ENCODE measurements around the gene UBE2F.
"Not testable (repeated sequence)": the region's sequence is repeated elsewhere in the genome, so short reads cannot be mapped to it uniquely, and the experiment has no call there.

The UBE2F gene

GRCh38 chr2:237981621-237982020 lies 14.8 kb downstream of the UBE2F start:
- not testable (repeated sequence) for DNase-seq

- no peak for DNase-seq
These were observed 15.4 kb downstream of the UBE2F start for GRCh38 chr2:237982039-237982725.

GRCh38 chr2:237983922-237984321 lies 17.1 kb downstream of the UBE2F start:
- no peak for DNase-seq

GRCh38 chr2:237987268-237987667 lies 20.5 kb downstream of the UBE2F start:
- DNase-seq = no peak

GRCh38 chr2:237993701-237994100 lies 26.9 kb downstream of the UBE2F start:
- no peak for DNase-seq

- DNase-seq = no peak
These were observed 28.2 kb downstream of the UBE2F start for GRCh38 chr2:237995036-237995435.

GRCh38 chr2:237996021-237996593 lies 29.3 kb downstream of the UBE2F start:
- DNase-seq = no peak

GRCh38 chr2:237997521-237997920 lies 30.7 kb downstream of the UBE2F start:
- DNase-seq = no peak

- no peak for DNase-seq
These were observed 31.7 kb downstream of the UBE2F start for GRCh38 chr2:237998530-237998929.

- no peak for DNase-seq
These were observed 36.6 kb downstream of the UBE2F start for GRCh38 chr2:238003234-238004031.

- no peak for DNase-seq
These were observed 37.4 kb downstream of the UBE2F start for GRCh38 chr2:238004077-238004830.

- no peak for DNase-seq
These were observed 38.7 kb downstream of the UBE2F start for GRCh38 chr2:238005528-238005927.

- no peak for DNase-seq
These were observed 39.7 kb downstream of the UBE2F start for GRCh38 chr2:238006510-238006909.

GRCh38 chr2:238007924-238008323 lies 41.1 kb downstream of the UBE2F start:
- DNase-seq = no peak

- DNase-seq = no peak
These were observed 42.7 kb downstream of the UBE2F start for GRCh38 chr2:238009563-238009962.

GRCh38 chr2:238010572-238010971 lies 43.8 kb downstream of the UBE2F start:
- no peak for DNase-seq

- no peak for DNase-seq
These were observed 47.0 kb downstream of the UBE2F start for GRCh38 chr2:238013806-238014205.

GRCh38 chr2:238015705-238016104 lies 48.9 kb downstream of the UBE2F start:
- DNase-seq = no peak

GRCh38 chr2:238016526-238016925 lies 49.7 kb downstream of the UBE2F start:
- DNase-seq = no peak

GRCh38 chr2:238019962-238020361 lies 53.1 kb downstream of the UBE2F start:
- no peak for DNase-seq

- no peak for DNase-seq
These were observed 54.0 kb downstream of the UBE2F start for GRCh38 chr2:238020816-238021215.

- no peak for DNase-seq
These were observed 54.5 kb downstream of the UBE2F start for GRCh38 chr2:238021327-238021726.

GRCh38 chr2:238022594-238023157 lies 55.9 kb downstream of the UBE2F start:
- DNase-seq = no peak

Data from GOT3 (cell line).